Right atrium auricular region (tissue), 2 donors: ENCODE measurements around the gene TMEM120B. TPM values are rescaled to one million over a fixed set of nuclear protein-coding genes. Genes with fewer than 3 reads are reported as not detected.
"Not testable (repeated sequence)": the region's sequence is repeated elsewhere in the genome, so short reads cannot be mapped to it uniquely, and the experiment has no call there.

Experiments
- DNase-seq: peaks from one replicate; pipeline ENCODE4 v3.0.0-alpha.2; 2019; ENCODE audit warnings: low spot score
- H3K27ac ChIP-seq, 2 donors: fragments of 200-600 bp; sonication (generic); 1 replicate in 1 of 2; 2 replicates in 1 of 2; pipeline ENCODE4 v1.5.1; 2016 to 2019
- H3K27me3 ChIP-seq, 2 donors: fragments of 200-600 bp; sonication (generic); one replicate each; pipeline versions ENCODE4 v1.5.1 to v1.6.0; 2017 to 2019
- H3K36me3 ChIP-seq: fragments of 200-600 bp; sonication (generic); one replicate; pipeline ENCODE4 v1.5.1; 2016
- H3K4me1 ChIP-seq, 2 donors: fragments of 200-600 bp; sonication (generic); one replicate each; pipeline versions ENCODE4 v1.5.1 to v1.6.0; 2017 to 2019
- H3K4me3 ChIP-seq, 2 donors: fragments of 200-600 bp; sonication (generic); 1 replicate in 1 of 2; 2 replicates in 1 of 2; pipeline ENCODE4 v1.5.1; 2017 to 2019; ENCODE audit warnings: mild to moderate bottlenecking in 1 of 2, moderate library complexity in 1 of 2
- H3K9me3 ChIP-seq, 2 donors: fragments of 200-600 bp; sonication (generic); one replicate each; pipeline ENCODE4 v1.5.1; 2019
- total RNA-seq, 2 donors: library from RNA; depleted of rRNA; stranded (reverse); fragments of >200 nt; gene quantifications; one replicate each; pipeline ENCODE4 v1.1.0, GENCODE V29; 2016
- TF ChIP-seq, protein P1 (sequence below), 2 donors: fragments of 200-600 bp; sonication (generic); IDR thresholded peaks; one replicate each; pipeline ENCODE4 v1.5.1; 2019; ENCODE audit warnings: antibody characterized with exemption in 2 of 2

The TMEM120B gene
- total RNA-seq, 2 donors from 2014 or later, result 3.3 to 4.7 TPM

DNA sequence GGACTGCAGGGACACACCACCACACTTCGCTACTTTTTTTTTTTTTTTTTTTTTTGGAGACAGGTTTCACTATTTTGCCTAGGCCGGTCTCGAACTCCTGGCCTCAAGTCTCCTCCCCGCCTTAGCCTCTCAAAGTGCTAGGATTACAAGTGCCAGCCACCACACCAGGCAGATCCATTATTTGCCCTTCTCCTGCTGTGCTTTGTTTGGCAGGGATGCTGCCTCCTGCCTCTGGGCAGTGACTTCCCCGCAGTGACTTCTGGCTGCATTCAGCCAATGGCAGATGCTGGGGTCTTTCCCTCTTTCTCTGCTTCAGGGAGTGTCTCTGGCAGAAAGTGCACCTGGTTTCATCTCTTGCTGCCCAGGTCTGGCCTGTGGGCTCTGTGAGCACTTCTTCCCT, 36.4 kb upstream of the TMEM120B start:
- H3K4me1 ChIP-seq, result peaks cover 0 to 18% of the 10 kb centered on the region in 2 donors
- no peaks in the 10 kb centered on the region for H3K9me3 ChIP-seq
- no peaks in the 10 kb centered on the region for H3K36me3 ChIP-seq
- no peaks in the 10 kb centered on the region for H3K27me3 ChIP-seq
- TF ChIP-seq, protein P1, sequence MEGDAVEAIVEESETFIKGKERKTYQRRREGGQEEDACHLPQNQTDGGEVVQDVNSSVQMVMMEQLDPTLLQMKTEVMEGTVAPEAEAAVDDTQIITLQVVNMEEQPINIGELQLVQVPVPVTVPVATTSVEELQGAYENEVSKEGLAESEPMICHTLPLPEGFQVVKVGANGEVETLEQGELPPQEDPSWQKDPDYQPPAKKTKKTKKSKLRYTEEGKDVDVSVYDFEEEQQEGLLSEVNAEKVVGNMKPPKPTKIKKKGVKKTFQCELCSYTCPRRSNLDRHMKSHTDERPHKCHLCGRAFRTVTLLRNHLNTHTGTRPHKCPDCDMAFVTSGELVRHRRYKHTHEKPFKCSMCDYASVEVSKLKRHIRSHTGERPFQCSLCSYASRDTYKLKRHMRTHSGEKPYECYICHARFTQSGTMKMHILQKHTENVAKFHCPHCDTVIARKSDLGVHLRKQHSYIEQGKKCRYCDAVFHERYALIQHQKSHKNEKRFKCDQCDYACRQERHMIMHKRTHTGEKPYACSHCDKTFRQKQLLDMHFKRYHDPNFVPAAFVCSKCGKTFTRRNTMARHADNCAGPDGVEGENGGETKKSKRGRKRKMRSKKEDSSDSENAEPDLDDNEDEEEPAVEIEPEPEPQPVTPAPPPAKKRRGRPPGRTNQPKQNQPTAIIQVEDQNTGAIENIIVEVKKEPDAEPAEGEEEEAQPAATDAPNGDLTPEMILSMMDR (IDR thresholded peaks at IDR 0.05), result no peak
- no peak overlapping the region for H3K4me3 ChIP-seq
- no peak for DNase-seq
- no peak overlapping the region for H3K27ac ChIP-seq

DNA sequence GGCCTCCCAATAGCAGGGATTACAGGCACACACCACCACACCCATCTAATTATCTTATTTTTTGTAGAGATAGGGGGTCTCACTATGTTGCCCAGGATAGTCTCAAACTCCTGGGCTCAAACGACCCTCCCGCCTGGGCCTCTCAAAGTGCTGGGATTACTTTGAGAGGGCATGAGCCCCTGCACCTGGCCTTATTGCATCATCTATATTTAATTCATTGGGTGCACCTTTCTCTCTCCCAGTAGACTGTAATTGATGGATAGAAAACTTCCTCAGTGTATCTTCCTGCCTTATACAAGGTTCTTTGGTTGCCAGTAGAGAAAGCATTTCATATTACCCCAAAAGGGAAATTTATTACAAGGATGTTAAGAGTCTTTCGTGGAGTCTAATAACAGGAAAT, 34.2 kb upstream of the TMEM120B start:
- DNase-seq, result no peak
- TF ChIP-seq, protein P1 (IDR thresholded peaks at IDR 0.05), result no peak
- Histone ChIP-seq H3K27me3 (no peaks in the 10 kb centered on the region), H3K36me3 (no peaks in the 10 kb centered on the region), H3K9me3 (no peaks in the 10 kb centered on the region), H3K4me1 (no peaks in the 10 kb centered on the region), H3K4me3 (no peak overlapping the region), H3K27ac (no peak overlapping the region)

DNA sequence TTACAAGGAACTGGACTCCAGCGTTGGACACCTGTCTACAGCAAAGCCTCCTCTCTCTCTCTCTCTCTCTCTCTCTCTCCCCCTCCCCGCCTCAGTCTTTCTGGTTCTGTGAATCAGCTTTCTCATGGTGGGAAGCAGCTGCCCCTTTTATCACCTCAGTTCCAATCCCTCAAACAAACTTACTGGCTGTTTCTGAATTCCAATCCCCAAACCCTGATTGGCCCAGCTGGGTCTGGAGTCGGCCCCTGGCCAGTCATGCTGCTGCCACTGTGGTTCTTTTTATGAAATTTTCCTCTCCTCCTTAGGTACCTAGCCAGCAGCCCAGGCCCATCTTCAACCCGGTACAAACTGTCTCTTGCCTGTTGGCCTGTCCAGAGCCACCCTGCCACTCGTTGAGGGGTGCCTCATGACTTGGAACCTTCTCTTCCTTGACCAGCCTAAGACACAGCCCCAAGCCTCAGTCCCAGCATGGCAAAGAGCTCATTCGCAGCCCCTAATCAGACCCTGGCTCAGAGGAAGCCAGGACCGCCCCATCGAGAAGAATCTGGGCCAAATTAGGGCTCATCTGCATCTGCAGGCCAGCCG, 33.7 kb upstream of the TMEM120B start:
- Histone ChIP-seq H3K4me3 (no peak overlapping the region), H3K27me3 (no peaks in the 10 kb centered on the region), H3K36me3 (no peaks in the 10 kb centered on the region), H3K4me1 (no peaks in the 10 kb centered on the region), H3K27ac (no peak overlapping the region), H3K9me3 (no peaks in the 10 kb centered on the region)
- DNase-seq, result no peak
- TF ChIP-seq, protein P1 (IDR thresholded peaks at IDR 0.05), result no peak

DNA sequence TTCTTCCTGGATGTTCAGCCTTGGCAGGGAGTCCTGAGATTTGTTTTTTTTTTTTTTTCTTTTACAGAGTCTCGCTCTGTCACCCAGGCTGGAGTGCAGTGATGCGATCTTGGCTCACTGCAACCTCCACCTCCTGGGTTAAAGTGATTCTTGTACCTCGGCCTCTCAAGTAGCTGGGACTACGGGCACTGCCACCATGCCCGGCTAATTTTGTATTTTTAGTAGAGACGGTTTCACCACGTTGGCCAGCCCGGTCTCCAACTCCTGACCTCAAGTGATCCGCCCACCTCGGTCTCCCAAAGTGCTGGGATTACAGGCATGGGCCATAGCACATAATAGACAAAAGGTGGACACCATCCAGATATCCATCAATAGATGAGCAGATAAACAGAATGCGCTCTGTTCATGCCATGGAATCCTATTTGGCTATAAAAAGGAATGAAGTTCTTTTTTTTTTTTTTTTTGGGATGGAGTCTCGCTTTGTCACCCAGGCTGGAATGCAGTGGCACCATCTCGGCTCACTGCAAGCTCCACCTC, 32.8 kb upstream of the TMEM120B start:
- H3K27ac ChIP-seq, H3K9me3 ChIP-seq, H3K4me3 ChIP-seq, H3K36me3 ChIP-seq, H3K4me1 ChIP-seq, H3K27me3 ChIP-seq, DNase-seq: not testable (repeated sequence)

DNA sequence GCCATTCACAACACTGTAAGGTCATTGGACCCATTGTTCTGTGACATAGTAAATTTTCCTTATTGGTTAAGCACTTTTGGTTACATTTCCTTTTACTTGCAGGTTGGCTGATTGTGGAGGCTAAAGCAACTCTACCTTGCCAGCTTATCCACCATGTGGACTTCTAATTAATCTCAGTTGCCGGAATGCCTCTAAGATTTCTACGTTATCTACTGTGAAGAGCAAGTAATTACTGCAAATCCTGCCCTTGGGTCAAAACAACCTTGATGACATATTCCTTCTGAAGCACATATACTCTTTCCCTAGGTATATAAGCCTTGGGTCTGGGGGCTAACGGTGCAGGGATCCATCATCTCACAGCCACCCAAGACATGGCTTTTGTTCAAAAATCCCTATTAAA, 23.6 kb upstream of the TMEM120B start:
- DNase-seq, result no peak
- Histone ChIP-seq H3K27ac (no peak overlapping the region), H3K9me3 (no peaks in the 10 kb centered on the region), H3K27me3 (no peaks in the 10 kb centered on the region), H3K4me3 (no peak overlapping the region), H3K4me1 (no peaks in the 10 kb centered on the region), H3K36me3 (no peaks in the 10 kb centered on the region)
- TF ChIP-seq, protein P1 (IDR thresholded peaks at IDR 0.05), result no peak

DNA sequence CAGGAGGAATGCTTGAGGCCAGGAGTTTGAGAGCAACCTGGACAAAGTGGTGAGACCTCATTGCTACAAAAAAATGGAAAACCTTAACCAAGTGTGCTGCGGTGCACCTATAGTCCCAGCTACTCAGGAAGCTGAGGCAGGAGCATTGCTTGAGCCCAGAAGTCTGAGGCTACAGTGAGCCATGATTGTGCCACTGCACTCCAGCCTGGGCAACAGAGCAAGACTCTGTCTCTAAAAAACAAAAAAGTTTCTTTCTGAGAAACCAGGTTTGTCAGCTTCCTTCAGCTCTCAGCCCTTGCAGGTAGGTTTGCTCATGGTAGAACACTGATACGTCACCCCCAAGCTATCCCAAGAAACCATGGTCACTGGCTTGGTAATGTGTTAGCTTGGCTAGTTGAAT, 23.1 kb upstream of the TMEM120B start:
- TF ChIP-seq, protein P1 (IDR thresholded peaks at IDR 0.05), result no peak
- Histone ChIP-seq H3K27ac (no peak overlapping the region), H3K36me3 (no peaks in the 10 kb centered on the region), H3K27me3 (no peaks in the 10 kb centered on the region), H3K9me3 (no peaks in the 10 kb centered on the region), H3K4me1 (no peaks in the 10 kb centered on the region), H3K4me3 (no peak overlapping the region)
- no peak for DNase-seq

DNA sequence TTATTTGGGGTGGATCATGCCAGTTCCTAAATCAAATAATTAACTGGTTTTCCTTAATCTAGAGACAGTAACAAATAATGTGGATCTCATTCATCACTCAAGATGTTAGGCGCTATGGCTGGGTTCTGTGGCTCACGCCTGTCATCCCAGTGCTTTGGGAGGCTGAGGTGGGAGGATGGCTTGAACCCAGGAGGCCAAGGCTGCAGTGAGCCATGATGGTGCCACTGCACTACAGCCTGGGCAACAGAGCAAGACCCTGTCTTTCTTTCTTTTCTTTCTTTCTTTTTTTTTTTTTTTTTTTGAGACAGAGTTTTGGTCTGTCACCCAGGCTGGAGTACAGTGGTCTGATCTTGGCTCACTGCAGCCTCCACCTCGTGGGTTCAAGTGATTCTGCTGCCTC, 19.8 kb upstream of the TMEM120B start:
- not testable (repeated sequence) for H3K4me3 ChIP-seq, H3K9me3 ChIP-seq, H3K36me3 ChIP-seq, H3K4me1 ChIP-seq, H3K27me3 ChIP-seq, DNase-seq
- peak overlapping the region in 1 of 2 donors; percentile 29 for H3K27ac ChIP-seq
